HEK293 (cell line): Measurements from ENCODE around the gene DENND11.

ENCODE experiments used
- CTCF ChIA-PET: fragments of 350-600 bp; formaldehyde crosslinking; extraction: SDS; loops from one replicate; lab custom pipeline; 2021; ENCODE audit warnings: antibody characterized with exemption; lab: Yijun Ruan, JAX
- POLR2A ChIA-PET: fragments of 300-600 bp; formaldehyde crosslinking; extraction: SDS; loops from one replicate; lab custom pipeline; 2020; ENCODE audit warnings: antibody characterized with exemption, inconsistent platforms; lab: Yijun Ruan, JAX
- H3K27ac ChIP-seq: fragments of 200-500 bp; sonication (Bioruptor generic); 2 replicates; pipeline ENCODE4 v1.5.1; 2014; ENCODE audit warnings: low read depth, low read length, control low read depth, inconsistent platforms; ENCODE audit errors: extremely low read depth
- H3K36me3 ChIP-seq, 2 experiments: fragments of 200-500 bp in 1 of 2; sonication (Bioruptor generic) in 1 of 2; 1 replicate in 1 of 2; 2 replicates in 1 of 2; pipeline ENCODE4 v1.5.1; 2014 to 2017; ENCODE audit warnings: inconsistent platforms in 2 of 2, low read length in 2 of 2; ENCODE audit not compliant: control insufficient read depth in 2 of 2, insufficient read depth in 1 of 2
- H3K4me1 ChIP-seq: fragments of 200-500 bp; sonication (Bioruptor generic); 2 replicates; pipeline ENCODE4 v1.5.1; 2014; ENCODE audit warnings: mild to moderate bottlenecking, low read length, inconsistent platforms; ENCODE audit not compliant: control insufficient read depth, insufficient read depth
- H3K4me3 ChIP-seq: 2 replicates; pipeline ENCODE4 v1.5.1; 2011; ENCODE audit warnings: low read depth, mild to moderate bottlenecking, control low read depth, low read length, moderate library complexity
- H3K9me3 ChIP-seq: fragments of 200-500 bp; sonication (Bioruptor generic); 2 replicates; pipeline ENCODE4 v1.5.1; 2014; ENCODE audit warnings: low read depth, low read length, inconsistent platforms; ENCODE audit not compliant: control insufficient read depth, insufficient read depth
- GFI1B ChIP-seq: fragments of 450-650 bp; formaldehyde crosslinking; IDR thresholded peaks from 2 replicates; pipeline ENCODE4 v1.5.1; 2016; ENCODE audit warnings: missing biosample characterization, missing genetic modification characterization
- GLIS2 ChIP-seq: fragments of 450-650 bp; formaldehyde crosslinking; IDR thresholded peaks from 2 replicates; pipeline ENCODE4 v1.5.1; 2016; ENCODE audit warnings: missing biosample characterization, missing genetic modification characterization
- HIC1 ChIP-seq: fragments of 450-650 bp; formaldehyde crosslinking; IDR thresholded peaks from 2 replicates; pipeline ENCODE4 v1.5.1; 2016; ENCODE audit warnings: missing biosample characterization, missing genetic modification characterization
- KLF16 ChIP-seq: fragments of 450-650 bp; formaldehyde crosslinking; IDR thresholded peaks from 2 replicates; pipeline ENCODE4 v1.5.1; 2017; ENCODE audit warnings: missing biosample characterization, missing genetic modification characterization
- OSR2 ChIP-seq: fragments of 450-650 bp; formaldehyde crosslinking; IDR thresholded peaks from 2 replicates; pipeline ENCODE4 v1.5.1; 2016; ENCODE audit warnings: missing biosample characterization, missing genetic modification characterization
- PRDM10 ChIP-seq: fragments of 450-650 bp; formaldehyde crosslinking; IDR thresholded peaks from 2 replicates; pipeline ENCODE4 v1.5.1; 2016; ENCODE audit warnings: missing biosample characterization, missing genetic modification characterization
- WT1 ChIP-seq: fragments of 450-650 bp; formaldehyde crosslinking; IDR thresholded peaks from 2 replicates; pipeline ENCODE4 v1.5.1; 2016; ENCODE audit warnings: missing biosample characterization, missing genetic modification characterization
- ZBTB1 ChIP-seq: fragments of 450-650 bp; formaldehyde crosslinking; IDR thresholded peaks from 2 replicates; pipeline ENCODE4 v1.5.1; 2016; ENCODE audit warnings: missing biosample characterization, missing genetic modification characterization
- ZBTB17 ChIP-seq: fragments of 450-650 bp; formaldehyde crosslinking; IDR thresholded peaks from 2 replicates; pipeline ENCODE4 v1.5.1; 2016; ENCODE audit warnings: missing biosample characterization, missing genetic modification characterization
- ZNF23 ChIP-seq: fragments of 450-650 bp; formaldehyde crosslinking; IDR thresholded peaks from 2 replicates; pipeline ENCODE4 v1.5.1; 2016; ENCODE audit warnings: missing biosample characterization, missing genetic modification characterization, borderline replicate concordance
- ZNF335 ChIP-seq: fragments of 450-650 bp; formaldehyde crosslinking; conservative IDR thresholded peaks from 2 replicates; pipeline ENCODE4 v1.5.1; 2016; ENCODE audit warnings: missing biosample characterization, missing genetic modification characterization
- ZNF37A ChIP-seq: fragments of 450-650 bp; IDR thresholded peaks from 2 replicates; pipeline ENCODE4 v1.5.1; 2018; ENCODE audit warnings: missing biosample characterization, missing genetic modification characterization
- ZNF473 ChIP-seq: fragments of 450-650 bp; formaldehyde crosslinking; IDR thresholded peaks from 2 replicates; pipeline ENCODE4 v1.5.1; 2017; ENCODE audit warnings: missing biosample characterization, missing genetic modification characterization
- ZNF48 ChIP-seq: fragments of 450-650 bp; formaldehyde crosslinking; IDR thresholded peaks from 2 replicates; pipeline ENCODE4 v1.5.1; 2016; ENCODE audit warnings: missing biosample characterization, missing genetic modification characterization
- ZNF510 ChIP-seq: fragments of 450-650 bp; formaldehyde crosslinking; IDR thresholded peaks from 2 replicates; pipeline ENCODE4 v1.5.1; 2018; ENCODE audit warnings: mild to moderate bottlenecking, missing genetic modification characterization, missing biosample characterization; ENCODE audit not compliant: insufficient replicate concordance
- ZNF548 ChIP-seq: fragments of 450-650 bp; formaldehyde crosslinking; IDR thresholded peaks from 2 replicates; pipeline ENCODE4 v1.5.1; 2016; ENCODE audit warnings: missing biosample characterization, missing genetic modification characterization
- ZNF549 ChIP-seq: fragments of 450-650 bp; IDR thresholded peaks from 2 replicates; pipeline ENCODE4 v1.5.1; 2018; ENCODE audit warnings: missing biosample characterization, missing genetic modification characterization, mild to moderate bottlenecking, inconsistent platforms, moderate library complexity
- ZNF610 ChIP-seq: fragments of 450-650 bp; formaldehyde crosslinking; IDR thresholded peaks from 2 replicates; pipeline ENCODE4 v1.5.1; 2016; ENCODE audit warnings: missing biosample characterization, missing genetic modification characterization, borderline replicate concordance
- ZNF623 ChIP-seq: fragments of 450-650 bp; formaldehyde crosslinking; IDR thresholded peaks from 2 replicates; pipeline ENCODE4 v1.5.1; 2016; ENCODE audit warnings: missing biosample characterization, missing genetic modification characterization
- ZNF639 ChIP-seq: fragments of 450-650 bp; formaldehyde crosslinking; IDR thresholded peaks from 2 replicates; pipeline ENCODE4 v1.5.1; 2016; ENCODE audit warnings: missing biosample characterization, missing genetic modification characterization
- ZNF747 ChIP-seq: fragments of 450-650 bp; formaldehyde crosslinking; IDR thresholded peaks from 2 replicates; pipeline ENCODE4 v1.5.1; 2016; ENCODE audit warnings: missing biosample characterization, missing genetic modification characterization
- TF ChIP-seq, protein P1 (sequence below): fragments of 450-650 bp; formaldehyde crosslinking; IDR thresholded peaks from 2 replicates; pipeline ENCODE4 v1.5.1; 2017; ENCODE audit warnings: missing biosample characterization, missing genetic modification characterization
- TF ChIP-seq, protein P2 (sequence below): fragments of 450-650 bp; formaldehyde crosslinking; IDR thresholded peaks from 2 replicates; pipeline ENCODE4 v1.5.1; 2016; ENCODE audit warnings: missing biosample characterization, missing genetic modification characterization

DENND11 gene

DNA sequence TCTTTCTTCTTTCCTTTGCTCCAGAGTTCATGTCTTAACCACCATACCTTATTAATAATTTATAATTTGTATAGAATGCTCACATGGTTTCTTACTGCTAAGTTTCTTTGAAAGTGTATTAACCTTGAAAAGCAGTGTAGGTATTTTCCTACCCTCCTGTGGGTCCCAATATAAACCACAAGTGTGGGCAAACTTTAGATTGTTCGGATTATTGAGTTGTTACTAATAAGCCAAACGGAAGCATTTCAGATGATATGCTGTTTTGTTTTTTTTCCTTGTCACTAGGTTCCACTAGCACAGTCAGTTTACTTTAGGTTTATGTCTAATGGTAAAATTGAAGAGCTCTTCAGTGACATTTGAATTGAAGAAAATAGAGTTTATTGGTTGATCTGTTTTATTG, 46.4 kb upstream of the DENND11 start (continued):
- TF ChIP-seq PRDM10 (no peak), ZNF37A (tag by site-specific recombination) (no peak), GLIS2 (tag by site-specific recombination) (no peak), ZNF610 (tag by site-specific recombination) (no peak), ZNF48 (tag by site-specific recombination) (no peak), ZNF335 (tag by site-specific recombination) (no peak), ZNF639 (tag by site-specific recombination) (no peak)
- TF ChIP-seq, all 188 proteins: peak for 0

GRCh38 chr7:141744131-141744530, 42.2 kb upstream of the DENND11 start:
- Histone ChIP-seq H3K9me3 (no peaks in the 10 kb centered on the region), H3K4me1 (no peaks in the 10 kb centered on the region), H3K27ac (no peak overlapping the region), H3K36me3 (peaks cover 46 to 92% of the 10 kb centered on the region in 2 experiments), H3K4me3 (no peak overlapping the region)
- POLR2A ChIA-PET: no interaction called here
- CTCF ChIA-PET: interaction anchor here (1.1 to 1.7 kb wide), 2 partner anchors 41 to 42 kb away, joined by 6 read pairs; no protein-coding TSS in a partner anchor
- no peak for TF ChIP-seq ZNF548 (tag by site-specific recombination)
- no peak for TF ChIP-seq ZNF23 (tag by site-specific recombination)
- TF ChIP-seq HIC1 (tag by site-specific recombination): no peak
- TF ChIP-seq, protein P1, sequence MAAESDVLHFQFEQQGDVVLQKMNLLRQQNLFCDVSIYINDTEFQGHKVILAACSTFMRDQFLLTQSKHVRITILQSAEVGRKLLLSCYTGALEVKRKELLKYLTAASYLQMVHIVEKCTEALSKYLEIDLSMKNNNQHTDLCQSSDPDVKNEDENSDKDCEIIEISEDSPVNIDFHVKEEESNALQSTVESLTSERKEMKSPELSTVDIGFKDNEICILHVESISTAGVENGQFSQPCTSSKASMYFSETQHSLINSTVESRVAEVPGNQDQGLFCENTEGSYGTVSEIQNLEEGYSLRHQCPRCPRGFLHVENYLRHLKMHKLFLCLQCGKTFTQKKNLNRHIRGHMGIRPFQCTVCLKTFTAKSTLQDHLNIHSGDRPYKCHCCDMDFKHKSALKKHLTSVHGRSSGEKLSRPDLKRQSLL (tag by site-specific recombination): no peak
- no peak for TF ChIP-seq ZBTB1 (tag by site-specific recombination)
- TF ChIP-seq ZNF747 (tag by site-specific recombination): no peak
- no peak for TF ChIP-seq ZBTB17 (tag by site-specific recombination)
- TF ChIP-seq, protein P2, sequence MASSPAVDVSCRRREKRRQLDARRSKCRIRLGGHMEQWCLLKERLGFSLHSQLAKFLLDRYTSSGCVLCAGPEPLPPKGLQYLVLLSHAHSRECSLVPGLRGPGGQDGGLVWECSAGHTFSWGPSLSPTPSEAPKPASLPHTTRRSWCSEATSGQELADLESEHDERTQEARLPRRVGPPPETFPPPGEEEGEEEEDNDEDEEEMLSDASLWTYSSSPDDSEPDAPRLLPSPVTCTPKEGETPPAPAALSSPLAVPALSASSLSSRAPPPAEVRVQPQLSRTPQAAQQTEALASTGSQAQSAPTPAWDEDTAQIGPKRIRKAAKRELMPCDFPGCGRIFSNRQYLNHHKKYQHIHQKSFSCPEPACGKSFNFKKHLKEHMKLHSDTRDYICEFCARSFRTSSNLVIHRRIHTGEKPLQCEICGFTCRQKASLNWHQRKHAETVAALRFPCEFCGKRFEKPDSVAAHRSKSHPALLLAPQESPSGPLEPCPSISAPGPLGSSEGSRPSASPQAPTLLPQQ (tag by site-specific recombination): no peak
- no peak for TF ChIP-seq GFI1B
- no peak for TF ChIP-seq WT1 (tag by site-specific recombination)
- TF ChIP-seq ZNF549 (tag by site-specific recombination): no peak
- no peak for TF ChIP-seq OSR2 (tag by site-specific recombination)
- TF ChIP-seq ZNF510 (tag by site-specific recombination): no peak
- no peak for TF ChIP-seq ZNF610 (tag by site-specific recombination)
- TF ChIP-seq ZNF473 (tag by site-specific recombination): no peak
- TF ChIP-seq ZNF623 (tag by site-specific recombination): no peak
- TF ChIP-seq KLF16: no peak
- TF ChIP-seq, all 188 proteins: peak for 0
